Astrocyte of the spinal cord (primary cell): ENCODE data around the gene NEURL1B.

Experiments
- DNase-seq: peaks from one replicate; pipeline ENCODE4 v3.0.0; 2011; ENCODE audit warnings: low read depth, low spot score
- H3K4me3 ChIP-seq: 2 replicates; pipeline ENCODE4 v1.5.1; 2011; ENCODE audit warnings: low read depth, mild to moderate bottlenecking, low read length, moderate library complexity
- in situ Hi-C: cut with HindIII; loops from 2 replicates; pipeline ENCODE4 v1.10.0; 2017; ENCODE audit warnings: low sequenced_read_pairs
- TF ChIP-seq, protein P1 (sequence below): IDR thresholded peaks from 2 replicates; pipeline ENCODE4 v1.5.1; 2012; ENCODE audit warnings: low read depth, mild to moderate bottlenecking, low read length, inconsistent platforms

Gene NEURL1B

DNA sequence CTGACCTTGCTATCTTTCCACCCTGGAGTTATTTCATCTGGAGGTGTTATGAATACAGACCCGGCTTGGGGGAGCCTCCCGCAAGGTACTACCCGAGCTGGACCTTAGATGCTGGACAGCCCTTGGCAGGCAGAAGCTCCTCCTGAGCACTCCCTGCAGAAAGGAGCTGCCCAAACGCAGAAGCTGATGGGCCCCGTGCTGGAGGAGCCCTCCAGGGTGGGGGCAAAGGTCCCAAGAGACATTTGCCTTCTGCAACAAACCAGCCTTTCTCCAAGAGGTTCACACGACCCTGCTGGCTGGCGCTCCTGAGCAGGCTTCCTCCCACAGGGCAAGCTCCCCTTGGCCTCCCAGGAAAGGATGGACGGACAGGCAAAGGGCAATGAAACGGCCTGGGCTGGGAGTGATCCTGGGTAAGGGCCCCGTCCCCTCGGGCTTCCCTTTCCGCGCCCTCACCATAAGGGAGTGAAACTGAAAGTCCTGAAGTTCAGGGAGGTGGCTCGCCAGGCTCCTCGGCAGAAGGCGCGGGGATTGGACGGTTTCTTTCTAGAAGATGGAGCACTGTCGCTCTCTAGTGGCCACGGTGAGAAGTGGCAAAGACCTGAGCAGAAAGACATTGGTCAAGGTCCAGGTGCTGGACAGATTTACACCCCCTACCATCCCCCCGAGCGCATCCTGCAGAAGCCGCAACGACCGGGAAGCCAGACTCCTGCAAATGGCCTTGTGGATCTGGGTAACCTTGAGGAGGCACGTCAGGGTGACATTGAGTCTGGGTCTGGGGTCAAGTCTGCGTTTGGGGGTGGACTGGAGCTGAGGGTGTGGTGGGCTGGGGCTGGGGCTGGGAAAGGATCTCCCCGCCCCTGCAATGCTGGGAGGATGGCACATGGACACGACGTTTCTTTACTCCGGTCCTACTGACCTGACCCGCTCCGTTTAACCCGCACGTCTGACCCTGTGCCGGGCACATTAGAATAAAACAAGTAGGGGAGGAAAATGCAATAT is 56.4 kb downstream of the NEURL1B start:
- peak overlapping the region; percentile 52 for H3K4me3 ChIP-seq
- in situ Hi-C loops, result no loop called here
- TF ChIP-seq, protein P1, sequence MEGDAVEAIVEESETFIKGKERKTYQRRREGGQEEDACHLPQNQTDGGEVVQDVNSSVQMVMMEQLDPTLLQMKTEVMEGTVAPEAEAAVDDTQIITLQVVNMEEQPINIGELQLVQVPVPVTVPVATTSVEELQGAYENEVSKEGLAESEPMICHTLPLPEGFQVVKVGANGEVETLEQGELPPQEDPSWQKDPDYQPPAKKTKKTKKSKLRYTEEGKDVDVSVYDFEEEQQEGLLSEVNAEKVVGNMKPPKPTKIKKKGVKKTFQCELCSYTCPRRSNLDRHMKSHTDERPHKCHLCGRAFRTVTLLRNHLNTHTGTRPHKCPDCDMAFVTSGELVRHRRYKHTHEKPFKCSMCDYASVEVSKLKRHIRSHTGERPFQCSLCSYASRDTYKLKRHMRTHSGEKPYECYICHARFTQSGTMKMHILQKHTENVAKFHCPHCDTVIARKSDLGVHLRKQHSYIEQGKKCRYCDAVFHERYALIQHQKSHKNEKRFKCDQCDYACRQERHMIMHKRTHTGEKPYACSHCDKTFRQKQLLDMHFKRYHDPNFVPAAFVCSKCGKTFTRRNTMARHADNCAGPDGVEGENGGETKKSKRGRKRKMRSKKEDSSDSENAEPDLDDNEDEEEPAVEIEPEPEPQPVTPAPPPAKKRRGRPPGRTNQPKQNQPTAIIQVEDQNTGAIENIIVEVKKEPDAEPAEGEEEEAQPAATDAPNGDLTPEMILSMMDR, result peak; percentile 90
- peak; percentile 78 for DNase-seq

DNA sequence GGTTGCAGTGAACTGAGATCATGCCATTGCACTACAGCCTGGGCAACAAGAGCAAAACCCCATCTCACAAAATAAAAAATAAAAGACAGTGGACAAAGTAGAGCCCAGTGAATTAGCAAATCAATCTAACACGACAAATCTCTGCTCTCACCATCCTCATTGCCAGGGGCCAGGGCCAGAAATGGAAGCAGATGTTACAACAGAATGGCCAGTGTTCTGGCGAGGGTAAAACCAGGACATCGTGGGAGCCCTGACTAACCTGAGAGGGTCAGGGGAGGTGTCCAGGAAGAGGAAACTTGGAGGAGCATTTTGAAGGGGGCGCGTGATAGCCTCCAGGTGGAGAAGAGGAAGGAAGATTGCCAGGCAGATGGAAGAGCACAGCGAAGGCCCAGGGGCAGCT is 58.4 kb downstream of the NEURL1B start:
- in situ Hi-C loops, result no loop called here
- no peak overlapping the region for H3K4me3 ChIP-seq
- TF ChIP-seq, protein P1, result no peak
- DNase-seq, result no peak

DNA sequence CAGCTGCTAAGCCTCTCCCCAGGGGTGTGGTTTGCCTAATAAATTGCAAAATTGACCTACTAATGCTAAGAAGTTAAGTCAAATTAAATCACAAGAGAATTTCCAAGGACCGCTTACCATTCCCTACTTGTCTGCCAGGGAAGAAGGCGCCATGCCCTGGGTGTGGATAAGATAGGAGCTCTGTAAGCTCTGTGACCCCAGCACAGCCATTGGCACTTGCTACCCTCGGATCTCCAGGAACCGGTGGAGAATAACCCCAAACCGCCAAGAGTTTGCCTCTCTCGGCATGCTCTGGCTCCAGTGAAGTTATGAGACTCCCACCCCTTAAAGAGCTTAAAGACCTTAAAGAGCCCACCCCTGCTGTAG is 58.9 kb downstream of the NEURL1B start:
- in situ Hi-C loops, result no loop called here
- TF ChIP-seq, protein P1, result no peak
- H3K4me3 ChIP-seq, result no peak overlapping the region
- no peak for DNase-seq

DNA sequence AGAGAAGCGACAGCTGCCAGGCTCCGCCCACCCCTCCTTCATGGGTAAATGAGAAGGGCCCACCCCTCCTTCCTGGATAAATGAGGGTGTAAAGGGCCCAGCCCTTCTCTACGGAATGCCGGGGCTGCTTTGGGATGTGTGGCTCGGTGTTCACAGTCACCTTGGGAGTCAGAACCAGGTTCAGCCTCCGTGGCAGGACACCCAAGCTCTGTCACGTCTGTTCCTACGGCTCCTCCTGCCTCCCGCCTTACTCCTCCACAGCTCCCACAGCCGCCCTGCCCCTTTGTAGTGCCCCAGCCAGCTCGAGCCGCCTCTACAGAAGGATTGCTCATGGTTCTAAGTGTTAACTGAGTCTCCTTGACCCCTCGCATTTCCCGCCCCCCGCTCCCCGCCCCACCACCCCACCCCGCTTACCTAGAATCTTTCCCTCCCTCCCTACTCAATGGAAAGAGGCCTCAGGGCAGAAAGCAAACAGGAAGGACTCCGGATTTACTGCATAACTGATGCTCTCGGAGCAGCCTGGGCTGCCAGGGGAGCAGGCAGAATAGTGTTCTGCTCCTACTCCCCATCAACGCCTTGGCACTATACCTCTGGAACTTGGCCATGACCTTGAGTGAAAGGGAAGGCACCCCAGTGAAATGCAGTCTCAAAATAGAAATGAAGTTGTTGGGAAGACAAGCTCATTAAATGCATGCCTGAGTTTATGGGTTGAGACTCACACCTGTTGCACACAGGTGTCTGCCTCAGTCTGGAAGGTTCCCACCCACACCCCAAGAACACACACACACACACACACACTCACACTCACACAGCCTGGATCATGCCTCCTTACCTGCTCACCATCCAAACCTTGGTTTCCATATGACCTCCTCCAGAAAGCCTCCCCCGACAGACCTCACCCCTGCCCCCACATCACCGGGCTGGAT is 59.6 kb downstream of the NEURL1B start:
- in situ Hi-C loops, result no loop called here
- no peak overlapping the region for H3K4me3 ChIP-seq
- TF ChIP-seq, protein P1, result no peak
- DNase-seq, result no peak

DNA sequence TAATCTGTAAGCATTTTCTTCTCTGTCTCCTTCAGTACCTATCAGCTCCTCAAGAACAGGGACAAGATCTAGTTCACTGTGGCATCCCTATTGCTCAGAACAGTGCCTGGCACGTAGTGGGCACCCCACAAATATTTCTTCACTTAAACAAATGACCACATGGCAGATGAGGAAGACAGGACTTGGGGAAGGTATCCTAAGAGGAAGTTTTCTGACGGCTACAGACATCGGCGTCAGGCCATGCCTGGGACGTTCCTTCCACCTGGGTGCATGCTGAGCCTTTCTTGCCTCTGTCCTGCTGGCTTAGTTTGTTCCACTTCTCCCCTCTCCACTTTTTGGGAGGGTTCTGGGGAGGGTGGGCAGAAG is 60.2 kb downstream of the NEURL1B start:
- no peak for DNase-seq
- in situ Hi-C loops, result no loop called here
- TF ChIP-seq, protein P1, result no peak
- H3K4me3 ChIP-seq, result no peak overlapping the region

DNA sequence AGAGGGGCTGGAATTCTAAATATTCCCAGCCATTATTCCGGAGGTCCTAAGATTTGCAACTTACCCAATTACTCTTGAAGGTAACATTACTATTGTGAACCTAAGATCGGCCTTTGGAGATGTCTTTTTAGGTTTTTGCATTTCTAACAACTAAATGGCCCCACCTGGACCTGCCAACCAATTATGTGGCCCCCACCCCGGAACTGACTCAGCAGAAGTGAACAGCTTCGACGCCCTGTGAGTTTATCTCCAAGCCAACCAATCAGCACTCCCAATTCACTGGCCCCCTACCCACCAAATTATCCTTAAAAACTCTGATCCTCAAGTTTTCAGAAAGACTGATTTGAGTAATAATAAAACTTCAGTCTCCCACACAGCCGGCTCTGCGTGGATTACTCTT is 62.9 kb downstream of the NEURL1B start:
- in situ Hi-C loops, result no loop called here
- H3K4me3 ChIP-seq, result no peak overlapping the region
- TF ChIP-seq, protein P1, result no peak
- no peak for DNase-seq
